HG03025 (cell line): ENCODE results near the gene IQSEC3.

Experiments
- ATAC-seq: cut with Tn5 transposase; IDR thresholded peaks from one replicate; pipeline ENCODE4 v1.9.1; 2021; ENCODE audit warnings: mild to moderate bottlenecking, moderate library complexity; ENCODE audit not compliant: unreplicated experiment, low FRiP score

The IQSEC3 gene

GRCh38 chr12:227286-227915, 160.8 kb downstream of the IQSEC3 start:
- no peak for ATAC-seq
